IMR-90 (cell line): Measurements from ENCODE around the gene CSK. TPM values are rescaled to one million over a fixed set of nuclear protein-coding genes. Genes with fewer than 3 reads are reported as not detected.

Experiments used
- ATAC-seq: fragments of 200-7000 bp; cut with Tn5 transposase; 2 replicates; pipeline ENCODE4 v1.9.1; 2020; ENCODE audit warnings: low read depth, mild to moderate bottlenecking, moderate library complexity
- BruUV-seq: library from RNA; stranded (reverse); fragments of 400-500 nt; replicated peaks from 2 replicates; lab custom pipeline; 2021; lab: Mats Ljungman, UMichigan
- CTCF ChIA-PET: fragments of 300-600 bp; formaldehyde crosslinking; extraction: SDS; loops from one replicate; lab custom pipeline; 2021; ENCODE audit warnings: antibody characterized with exemption; lab: Yijun Ruan, JAX
- POLR2A ChIA-PET: fragments of 300-600 bp; sonication (Branson Sonifier 250); formaldehyde crosslinking; loops from one replicate; lab custom pipeline; 2022; ENCODE audit warnings: antibody characterized with exemption; ENCODE audit not compliant: unreplicated experiment; lab: Charles Lee
- DNase-seq: peaks from one replicate; pipeline ENCODE4 v3.0.0; 2013
- H2AFZ ChIP-seq: replicated peaks from 2 replicates; pipeline ENCODE3; 2013; ENCODE audit warnings: low read length, mild to moderate bottlenecking; ENCODE audit not compliant: poor library complexity
- H2AK5ac ChIP-seq: 2 replicates; pipeline ENCODE4 v1.6.1; 2013; ENCODE audit warnings: low read depth, low read length, inconsistent platforms
- H2AK9ac ChIP-seq: replicated peaks from 2 replicates; pipeline ENCODE3; 2013; ENCODE audit warnings: mild to moderate bottlenecking, low read depth, low read length, moderate library complexity; ENCODE audit not compliant: poor library complexity
- H2BK120ac ChIP-seq: 2 replicates; pipeline ENCODE4 v1.6.1; 2013; ENCODE audit warnings: low read depth, low read length, inconsistent platforms
- H2BK15ac ChIP-seq: 3 replicates; pipeline ENCODE4 v1.6.1; 2013; ENCODE audit warnings: low read depth, low read length, inconsistent platforms
- H2BK20ac ChIP-seq: 2 replicates; pipeline ENCODE4 v1.6.1; 2013; ENCODE audit warnings: low read depth, mild to moderate bottlenecking, inconsistent platforms, low read length, moderate library complexity
- H2BK5ac ChIP-seq: 2 replicates; pipeline ENCODE4 v1.6.1; 2013; ENCODE audit warnings: mild to moderate bottlenecking, low read depth, low read length, inconsistent platforms; ENCODE audit not compliant: poor library complexity, severe bottlenecking
- H3K14ac ChIP-seq: replicated peaks from 2 replicates; pipeline ENCODE4 v1.6.1; 2013; ENCODE audit warnings: low read depth, low read length, inconsistent platforms
- H3K18ac ChIP-seq: 2 replicates; pipeline ENCODE4 v1.6.1; 2013; ENCODE audit warnings: low read depth, low read length, control low read depth
- H3K23ac ChIP-seq: 2 replicates; pipeline ENCODE4 v1.6.1; 2013; ENCODE audit warnings: low read depth, low read length, inconsistent platforms
- H3K27ac ChIP-seq: 2 replicates; pipeline ENCODE4 v1.5.1; 2013; ENCODE audit warnings: mild to moderate bottlenecking, control low read depth, low read length; ENCODE audit not compliant: insufficient read depth
- H3K27me3 ChIP-seq: 2 replicates; pipeline ENCODE4 v1.6.1; 2013; ENCODE audit warnings: low read length; ENCODE audit not compliant: control insufficient read depth, insufficient read depth
- H3K36me3 ChIP-seq: 2 replicates; pipeline ENCODE4 v1.6.1; 2013; ENCODE audit warnings: low read length, mixed read lengths; ENCODE audit not compliant: control insufficient read depth, insufficient read depth
- H3K4ac ChIP-seq: 2 replicates; pipeline ENCODE4 v1.6.1; 2013; ENCODE audit warnings: low read depth, low read length, inconsistent platforms
- H3K4me1 ChIP-seq: 2 replicates; pipeline ENCODE4 v1.6.1; 2013; ENCODE audit warnings: low read length, mixed read lengths; ENCODE audit not compliant: control insufficient read depth, insufficient read depth
- H3K4me2 ChIP-seq: 2 replicates; pipeline ENCODE4 v1.6.1; 2013; ENCODE audit warnings: low read depth, mild to moderate bottlenecking, control low read depth, low read length, moderate library complexity
- H3K4me3 ChIP-seq: 2 replicates; pipeline ENCODE4 v1.5.1; 2013; ENCODE audit warnings: low read depth, mild to moderate bottlenecking, control low read depth, low read length, moderate library complexity; ENCODE audit not compliant: insufficient read depth
- H3K56ac ChIP-seq: 2 replicates; pipeline ENCODE4 v1.6.1; 2013; ENCODE audit warnings: low read length, inconsistent platforms; ENCODE audit not compliant: insufficient read depth; ENCODE audit errors: extremely low read depth
- H3K79me1 ChIP-seq, 2 experiments: 2 replicates each; pipeline ENCODE4 v1.6.1; 2013; ENCODE audit warnings: low read length in 2 of 2, inconsistent platforms in 1 of 2, low read depth in 1 of 2
- H3K9ac ChIP-seq: 2 replicates; pipeline ENCODE4 v1.6.1; 2013; ENCODE audit warnings: low read depth, low read length, control low read depth
- H3K9me1 ChIP-seq: 2 replicates; pipeline ENCODE4 v1.6.1; 2013; ENCODE audit warnings: low read length, inconsistent platforms; ENCODE audit not compliant: insufficient read depth
- H3K9me3 ChIP-seq: 2 replicates; pipeline ENCODE4 v1.6.1; 2013; ENCODE audit warnings: low read length; ENCODE audit not compliant: control insufficient read depth, insufficient read depth
- H4K20me1 ChIP-seq: 2 replicates; pipeline ENCODE4 v1.6.1; 2013; ENCODE audit warnings: low read length, inconsistent platforms; ENCODE audit not compliant: insufficient read depth
- H4K5ac ChIP-seq: 2 replicates; pipeline ENCODE4 v1.6.1; 2013; ENCODE audit warnings: mild to moderate bottlenecking, low read depth, low read length, control low read depth
- H4K8ac ChIP-seq, 2 experiments: 2 replicates each; pipeline ENCODE4 v1.6.1; 2013; ENCODE audit warnings: low read depth in 2 of 2, low read length in 2 of 2, control low read depth in 1 of 2, inconsistent platforms in 1 of 2
- H4K91ac ChIP-seq: 2 replicates; pipeline ENCODE4 v1.6.1; 2013; ENCODE audit warnings: low read depth, low read length, inconsistent platforms; ENCODE audit not compliant: insufficient read depth
- MAFK ChIP-seq: IDR thresholded peaks from 2 replicates; pipeline ENCODE4 v1.6.1; 2012; ENCODE audit warnings: low read depth, low read length, improper control_type of control experiment
- SMC3 ChIP-seq: fragments of 150-350 bp; IDR thresholded peaks from 2 replicates; pipeline ENCODE4 v1.6.1; 2016; ENCODE audit warnings: low read depth, mild to moderate bottlenecking, antibody characterized with exemption, low read length, moderate library complexity
- WGBS, 2 experiments: methylation state at CpG; one replicate each; pipeline versions ENCODE4 v1.1.5 to v1.1.7; 2013; ENCODE audit warnings: missing lambda C conversion rate in 2 of 2; ENCODE audit not compliant: insufficient read length in 1 of 2; ENCODE audit errors: extremely low coverage in 2 of 2; 5-methylcytosine and 5-hydroxymethylcytosine counted together
- dilution Hi-C: fragments of 300-500 bp; cut with HindIII; formaldehyde crosslinking; loops from one replicate; pipeline ENCODE4 v1.14.3; 2018; ENCODE audit warnings: low sequenced_read_pairs; ENCODE audit not compliant: unreplicated experiment
- in situ Hi-C: fragments of 300-500 bp; cut with MboI; formaldehyde crosslinking; loops from 3 replicates; pipeline ENCODE4 v1.14.3; 2019; ENCODE audit warnings: low sequenced_read_pairs, inconsistent platforms, mixed read lengths
- intact Hi-C: fragments of 100-400 bp; cut with micrococcal nuclease; formaldehyde crosslinking; loops from 2 replicates; pipeline ENCODE4 v1.10.0; 2022
- polyA plus RNA-seq, 3 experiments: library from polyadenylated mRNA; depleted of rRNA; stranded (reverse); fragments of >200 nt; gene quantifications; 2 replicates each; pipeline ENCODE4 v1.2.3, GENCODE V29; 2012; ENCODE audit warnings: low replicate concordance in 1 of 3
- total RNA-seq: library from RNA; depleted of rRNA; stranded (reverse); fragments of >200 nt; gene quantifications from 2 replicates; pipeline ENCODE4 v1.2.3, GENCODE V29; 2012

The CSK gene
- total and polyA plus RNA-seq, 2 of the 4 experiments (the other 2 are of a cell fraction): 10.8 to 54.0 TPM

GRCh38 chr15:74821790-74822158, 39.9 kb downstream of the CSK start:
- Histone ChIP-seq H3K27me3 (peaks cover 52% of the 10 kb centered on the region), H4K5ac (no peak overlapping the region), H3K14ac (no peak overlapping the region), H2BK20ac (no peak overlapping the region), H3K4me1 (no peaks in the 10 kb centered on the region), H3K18ac (no peak overlapping the region), H2AK9ac (no peak overlapping the region), H3K79me1 (no peaks in the 10 kb centered on the region), H3K4me2 (no peak overlapping the region), H4K20me1 (peaks cover 4% of the 10 kb centered on the region), H3K4ac (no peak overlapping the region), H3K4me3 (no peak overlapping the region), H2BK15ac (no peak overlapping the region), H4K91ac (no peak overlapping the region), H3K56ac (no peak overlapping the region), H3K27ac (no peak overlapping the region), H3K9ac (no peak overlapping the region), H3K23ac (no peak overlapping the region), H2BK5ac (no peak overlapping the region), H2BK120ac (no peak overlapping the region), H3K36me3 (no peaks in the 10 kb centered on the region), H4K8ac (no peak overlapping the region), H3K9me1 (0 out of 2 replicates have a peak, but pooled peaks cover 4% of the 10 kb centered on the region), H2AK5ac (no peak overlapping the region), H2AFZ (no peak overlapping the region), H3K9me3 (no peaks in the 10 kb centered on the region)
- in situ Hi-C loops (no loop called here), intact Hi-C loops (no loop called here), dilution Hi-C loops (no loop called here)
- no peak for DNase-seq
- BruUV-seq: no TSS peak
- ChIA-PET CTCF (no interaction called here), POLR2A (no interaction called here)
- WGBS, 2 experiments: 60% methylated on average over 1 of the region's 7 CpGs; no CpG with 5 or more reads in 1 of the 2 experiments
- no peak for ATAC-seq
- TF ChIP-seq MAFK: no peak
- TF ChIP-seq SMC3: no peak
